Activated CD4-positive, alpha-beta memory T cell treated with anti-CD3 and anti-CD28 coated beads for 36 hours (primary cell): ENCODE results near the gene ADGB. TPM values are rescaled to one million over a fixed set of nuclear protein-coding genes. Genes with fewer than 3 reads are reported as not detected.
A peak's percentile ranks its signal among the peaks of the same experiment; 100 is the strongest.
"Not testable (repeated sequence)": the region's sequence is repeated elsewhere in the genome, so short reads cannot be mapped to it uniquely, and the experiment has no call there.

Experiments used
- CTCF ChIA-PET: fragments of 350-600 bp; sonication (Branson Sonifier 250); formaldehyde crosslinking; loops from one replicate; lab custom pipeline; 2021; ENCODE audit warnings: antibody characterized with exemption, inconsistent platforms; lab: Charles Lee
- POLR2A ChIA-PET: fragments of 350-600 bp; sonication (Branson Sonifier 250); formaldehyde crosslinking; loops from one replicate; lab custom pipeline; 2021; ENCODE audit warnings: antibody characterized with exemption; lab: Charles Lee
- DNase-seq: peaks from one replicate; pipeline ENCODE4 v3.0.0-alpha.2; 2020
- H3K27ac Mint-ChIP-seq: one replicate; pipeline ENCODE4 v1.8.0; 2021; ENCODE audit warnings: mixed read lengths
- H3K27me3 Mint-ChIP-seq: one replicate; pipeline ENCODE4 v1.8.0; 2021; ENCODE audit warnings: mixed read lengths
- H3K36me3 Mint-ChIP-seq: one replicate; pipeline ENCODE4 v1.8.0; 2021; ENCODE audit warnings: mixed read lengths
- H3K4me1 Mint-ChIP-seq: one replicate; pipeline ENCODE4 v1.8.0; 2021; ENCODE audit warnings: low read depth, mixed read lengths
- H3K4me3 Mint-ChIP-seq: one replicate; pipeline ENCODE4 v1.8.0; 2021; ENCODE audit warnings: mild to moderate bottlenecking, mixed read lengths
- H3K9me3 Mint-ChIP-seq: one replicate; pipeline ENCODE4 v1.8.0; 2021; ENCODE audit warnings: mixed read lengths
- intact Hi-C: fragments of 100-400 bp; cut with micrococcal nuclease; formaldehyde crosslinking; loops from one replicate; pipeline ENCODE4 v1.15.1; 2023
- total RNA-seq, 2 experiments: library from RNA; stranded (reverse); gene quantifications; one replicate each; pipeline ENCODE4 v1.2.3, GENCODE V29; 2021

The ADGB gene
- total RNA-seq, 2 experiments from 2014 or later = 0.56 TPM; not detected in 1

GRCh38 chr6:146775220-146775619 lies 176.4 kb downstream of the ADGB start:
- H3K27me3 Mint-ChIP-seq = no peaks in the 10 kb centered on the region
- no peak for DNase-seq
- ChIA-PET POLR2A (no interaction called here), CTCF (no interaction called here)
- H3K9me3 Mint-ChIP-seq = no peaks in the 10 kb centered on the region
- intact Hi-C loops = loop anchor here (10.0 kb wide), 1 partner anchor 850 kb away; no protein-coding TSS in a partner anchor
- H3K4me3 Mint-ChIP-seq = no peak overlapping the region
- no peaks in the 10 kb centered on the region for H3K36me3 Mint-ChIP-seq
- peaks cover 16% of the 10 kb centered on the region for H3K4me1 Mint-ChIP-seq
- no peak overlapping the region for H3K27ac Mint-ChIP-seq

- H3K27me3 Mint-ChIP-seq = no peaks in the 10 kb centered on the region
- no peaks in the 10 kb centered on the region for H3K9me3 Mint-ChIP-seq
- H3K36me3 Mint-ChIP-seq = no peaks in the 10 kb centered on the region
- intact Hi-C loops = loop anchor here (10.0 kb wide), 3 partner anchors 237 to 1047 kb away; partner anchors contain the start of genes EPM2A, FBXO30 and RAB32
- DNase-seq = no peak
- CTCF ChIA-PET = no interaction called here
- H3K27ac Mint-ChIP-seq = no peak overlapping the region
- POLR2A ChIA-PET = no interaction called here
- H3K4me1 Mint-ChIP-seq = peaks cover 4% of the 10 kb centered on the region
- H3K4me3 Mint-ChIP-seq = no peak overlapping the region
These were observed 183.1 kb downstream of the ADGB start for GRCh38 chr6:146781836-146782235.

GRCh38 chr6:146785001-146785585 lies 186.3 kb downstream of the ADGB start:
- no peaks in the 10 kb centered on the region for H3K9me3 Mint-ChIP-seq
- intact Hi-C loops = loop anchor here (10.0 kb wide), 3 partner anchors 240 to 1050 kb away; partner anchors contain the start of genes EPM2A, FBXO30 and RAB32
- no peak overlapping the region for H3K27ac Mint-ChIP-seq
- ChIA-PET CTCF (interaction anchor here (0.6 to 1.2 kb wide), 8 partner anchors 8 to 722 kb away, joined by 3 to 4 read pairs (median 3); partner anchors contain the start of gene RAB32), POLR2A (no interaction called here)
- peak; percentile 13 for DNase-seq
- H3K4me1 Mint-ChIP-seq = peaks cover 9% of the 10 kb centered on the region
- H3K27me3 Mint-ChIP-seq = peaks cover 1% of the 10 kb centered on the region
- no peaks in the 10 kb centered on the region for H3K36me3 Mint-ChIP-seq
- no peak overlapping the region for H3K4me3 Mint-ChIP-seq

GRCh38 chr6:146787876-146788508 lies 189.2 kb downstream of the ADGB start:
- CTCF ChIA-PET = no interaction called here
- no peak overlapping the region for H3K27ac Mint-ChIP-seq

GRCh38 chr6:146790561-146791091 lies 191.9 kb downstream of the ADGB start:
- ChIA-PET CTCF (no interaction called here), POLR2A (no interaction called here)
- intact Hi-C loops = no loop called here
- Mint-ChIP-seq H3K9me3 (peaks cover 2% of the 10 kb centered on the region), H3K4me3 (no peak overlapping the region), H3K36me3 (no peaks in the 10 kb centered on the region), H3K27ac (no peak overlapping the region), H3K27me3 (peaks cover 6% of the 10 kb centered on the region), H3K4me1 (peaks cover 5% of the 10 kb centered on the region)
- no peak for DNase-seq

More at GRCh38 chr6:146787876-146788508, 189.2 kb downstream of the ADGB start:
- Mint-ChIP-seq H3K36me3 (no peaks in the 10 kb centered on the region), H3K4me1 (peaks cover 9% of the 10 kb centered on the region), H3K9me3 (peaks cover 2% of the 10 kb centered on the region), H3K4me3 (no peak overlapping the region), H3K27me3 (peaks cover 3% of the 10 kb centered on the region)
- intact Hi-C loops = loop anchor here (2.0 to 10.0 kb wide), 4 partner anchors 63 to 1053 kb away; partner anchors contain the start of genes EPM2A, FBXO30 and RAB32
- no peak for DNase-seq
- POLR2A ChIA-PET = no interaction called here

- no peak overlapping the region for H3K4me3 Mint-ChIP-seq
- peaks cover 9% of the 10 kb centered on the region for H3K4me1 Mint-ChIP-seq
- POLR2A ChIA-PET = no interaction called here
- H3K27me3 Mint-ChIP-seq = peaks cover 6% of the 10 kb centered on the region
- peaks cover 2% of the 10 kb centered on the region for H3K9me3 Mint-ChIP-seq
- CTCF ChIA-PET = no interaction called here
- H3K27ac Mint-ChIP-seq = no peak overlapping the region
- H3K36me3 Mint-ChIP-seq = no peaks in the 10 kb centered on the region
- DNase-seq = no peak
- intact Hi-C loops = no loop called here
These were observed 193.2 kb downstream of the ADGB start for GRCh38 chr6:146791930-146792329.

- POLR2A ChIA-PET, H3K9me3 Mint-ChIP-seq, DNase-seq, H3K36me3 Mint-ChIP-seq, H3K27ac Mint-ChIP-seq, H3K4me3 Mint-ChIP-seq, H3K27me3 Mint-ChIP-seq, H3K4me1 Mint-ChIP-seq, intact Hi-C loops: not testable (repeated sequence)
- CTCF ChIA-PET = interaction anchor here (0.9 kb wide), 1 partner anchor 8 kb away, joined by 3 read pairs; no protein-coding TSS in a partner anchor
These were observed 194.4 kb downstream of the ADGB start for GRCh38 chr6:146793218-146793617.

- H3K4me3 Mint-ChIP-seq = no peak overlapping the region
- intact Hi-C loops = loop anchor here (2.0 kb wide), 1 partner anchor 55 kb away; no protein-coding TSS in a partner anchor
- H3K27ac Mint-ChIP-seq = no peak overlapping the region
- ChIA-PET CTCF (interaction anchor here (0.6 kb wide), 2 partner anchors 10 to 969 kb away, joined by 3 read pairs; no protein-coding TSS in a partner anchor), POLR2A (interaction anchor here (1.5 kb wide), 1 partner anchor 61 kb away, joined by 5 read pairs; no protein-coding TSS in a partner anchor)
- peaks cover 4% of the 10 kb centered on the region for H3K4me1 Mint-ChIP-seq
- no peak for DNase-seq
- H3K36me3 Mint-ChIP-seq = no peaks in the 10 kb centered on the region
- peaks cover 2% of the 10 kb centered on the region for H3K9me3 Mint-ChIP-seq
- peaks cover 5% of the 10 kb centered on the region for H3K27me3 Mint-ChIP-seq
These were observed 196.8 kb downstream of the ADGB start for GRCh38 chr6:146795479-146796133.

- H3K4me1 Mint-ChIP-seq, H3K9me3 Mint-ChIP-seq, H3K27me3 Mint-ChIP-seq, DNase-seq, H3K27ac Mint-ChIP-seq, intact Hi-C loops, H3K36me3 Mint-ChIP-seq, CTCF ChIA-PET, H3K4me3 Mint-ChIP-seq, POLR2A ChIA-PET: not testable (repeated sequence)
These were observed 204.4 kb downstream of the ADGB start for GRCh38 chr6:146803167-146803566.

- ChIA-PET POLR2A (no interaction called here), CTCF (no interaction called here)
- Mint-ChIP-seq H3K27me3 (peaks cover 10% of the 10 kb centered on the region), H3K27ac (no peak overlapping the region), H3K9me3 (no peaks in the 10 kb centered on the region), H3K36me3 (no peaks in the 10 kb centered on the region), H3K4me1 (no peaks in the 10 kb centered on the region), H3K4me3 (no peak overlapping the region)
- DNase-seq = no peak
- intact Hi-C loops = no loop called here
These were observed 204.8 kb downstream of the ADGB start for GRCh38 chr6:146803601-146804000.

GRCh38 chr6:146805546-146806325 lies 207.0 kb downstream of the ADGB start:
- DNase-seq = no peak
- Mint-ChIP-seq H3K4me3 (no peak overlapping the region), H3K27me3 (peaks cover 11% of the 10 kb centered on the region), H3K4me1 (no peaks in the 10 kb centered on the region), H3K27ac (no peak overlapping the region), H3K36me3 (no peaks in the 10 kb centered on the region), H3K9me3 (no peaks in the 10 kb centered on the region)
- intact Hi-C loops = no loop called here
- ChIA-PET CTCF (interaction anchor here (0.7 kb wide), 1 partner anchor 20 kb away, joined by 3 read pairs; no protein-coding TSS in a partner anchor), POLR2A (no interaction called here)
